Kidney (tissue), 14 donors: ENCODE data around the gene DZIP1. TPM values are rescaled to one million over a fixed set of nuclear protein-coding genes. Genes with fewer than 3 reads are reported as not detected.

Experiments used
- DNase-seq, 5 donors: peaks; one replicate each; pipeline ENCODE4 v3.0.0-alpha.2; 2013 to 2020
- FAIRE-seq: peaks from 2 replicates; lab custom pipeline; 2012; peaks lifted over from hg19 to GRCh38; lab: Jason Lieb, UNC
- H3K27ac ChIP-seq, 2 donors: one replicate each; pipeline ENCODE4 v1.7.0; 2013; ENCODE audit warnings: low read depth in 2 of 2, low read length in 2 of 2, inconsistent platforms in 1 of 2
- H3K27me3 ChIP-seq: one replicate; pipeline ENCODE4 v1.7.1; 2013; ENCODE audit warnings: low read length, inconsistent platforms; ENCODE audit not compliant: control insufficient read depth, insufficient read depth
- H3K36me3 ChIP-seq, 3 donors: one replicate each; pipeline versions ENCODE4 v1.7.0 to v1.7.1; 2013; ENCODE audit warnings: low read length in 3 of 3, control low read depth in 1 of 3, inconsistent platforms in 1 of 3; ENCODE audit not compliant: insufficient read depth in 3 of 3, control insufficient read depth in 2 of 3
- H3K4me1 ChIP-seq, 3 donors: one replicate each; pipeline versions ENCODE4 v1.7.0 to v1.7.1; 2013; ENCODE audit warnings: low read length in 3 of 3, inconsistent platforms in 1 of 3, low read depth in 1 of 3; ENCODE audit not compliant: control insufficient read depth in 2 of 3, insufficient read depth in 2 of 3
- H3K4me3 ChIP-seq, 3 donors: one replicate each; pipeline versions ENCODE4 v1.7.0 to v1.8.1; 2013; ENCODE audit warnings: low read length in 3 of 3, control low read depth in 1 of 3, inconsistent platforms in 1 of 3
- H3K9ac ChIP-seq, 3 donors: one replicate each; pipeline versions ENCODE4 v1.7.0 to v1.7.1; 2013; ENCODE audit warnings: low read length in 3 of 3, control low read depth in 1 of 3, inconsistent platforms in 1 of 3
- H3K9me3 ChIP-seq, 3 donors: one replicate each; pipeline versions ENCODE4 v1.7.0 to v1.7.1; 2013; ENCODE audit warnings: low read length in 3 of 3, control low read depth in 1 of 3, inconsistent platforms in 1 of 3; ENCODE audit not compliant: control insufficient read depth in 2 of 3, insufficient read depth in 1 of 3
- intact Hi-C: fragments of 100-400 bp; cut with DNase I; formaldehyde crosslinking; loops from one replicate; pipeline ENCODE4 v1.11.1; 2022
- polyA plus RNA-seq: library from polyadenylated mRNA; stranded (reverse); fragments of 350-450 nt; fragmentation: Illumina TruSeq; extraction: RNeasy Lipid Tissue Mini Kit (QIAGEN cat#74804); gene quantifications from one replicate; pipeline ENCODE4 v1.2.3, GENCODE V29; 2014; ENCODE audit warnings: low read depth, low replicate concordance; ENCODE audit not compliant: insufficient read depth
- total RNA-seq: library from RNA; stranded (reverse); fragmentation: NEBNext Ultra II Directional; extraction: Animal tissue kit (Norgen Biotek cat#: 25700); gene quantifications from one replicate; pipeline ENCODE4 v1.2.1, GENCODE V29; 2021
- TF ChIP-seq, protein P1 (sequence below): IDR thresholded peaks from 3 replicates; pipeline ENCODE4 v1.5.1; 2012; ENCODE audit warnings: mild to moderate bottlenecking, moderate library complexity, borderline replicate concordance; ENCODE audit not compliant: insufficient read depth; ENCODE audit errors: extremely low read depth
- donor health status: control.
- donor health status: control.
- donor health status: control.
- donor health status: control.
- donor health status: control.
- donor health status: DM: yes; HTN: yes; CAD: no.
- donor health status: Normal renal cell carcinoma (clear cell type).

The DZIP1 gene
- total and polyA plus RNA-seq, 2 donors from 2014 or later, result 26.7 to 41.4 TPM

DNA sequence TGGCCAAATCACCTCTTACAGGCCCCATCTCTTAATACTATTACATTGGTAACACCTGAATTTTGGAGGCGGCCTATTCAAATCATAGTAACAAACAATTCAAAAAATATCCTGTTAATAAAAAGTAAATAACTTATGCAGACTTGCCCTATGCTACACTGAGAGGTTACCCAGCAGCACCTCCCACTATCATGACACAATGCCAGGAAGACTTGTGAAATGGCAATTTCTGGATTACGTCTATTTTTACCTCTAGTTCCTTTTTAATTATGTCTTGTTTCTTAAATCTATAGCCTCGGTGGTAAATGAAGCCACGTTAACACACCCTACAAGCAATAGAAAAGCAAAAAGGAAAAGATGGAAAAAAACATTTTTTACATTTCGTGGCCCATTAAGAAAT, 6.2 kb upstream of the DZIP1 start:
- no peak overlapping the region for H3K27ac ChIP-seq
- no peak overlapping the region for H3K9ac ChIP-seq
- H3K4me1 ChIP-seq, result no peaks in the 10 kb centered on the region
- intact Hi-C loops, result no loop called here
- no peak for FAIRE-seq
- H3K36me3 ChIP-seq, result no peaks in the 10 kb centered on the region
- DNase-seq, result no peak
- TF ChIP-seq, protein P1, sequence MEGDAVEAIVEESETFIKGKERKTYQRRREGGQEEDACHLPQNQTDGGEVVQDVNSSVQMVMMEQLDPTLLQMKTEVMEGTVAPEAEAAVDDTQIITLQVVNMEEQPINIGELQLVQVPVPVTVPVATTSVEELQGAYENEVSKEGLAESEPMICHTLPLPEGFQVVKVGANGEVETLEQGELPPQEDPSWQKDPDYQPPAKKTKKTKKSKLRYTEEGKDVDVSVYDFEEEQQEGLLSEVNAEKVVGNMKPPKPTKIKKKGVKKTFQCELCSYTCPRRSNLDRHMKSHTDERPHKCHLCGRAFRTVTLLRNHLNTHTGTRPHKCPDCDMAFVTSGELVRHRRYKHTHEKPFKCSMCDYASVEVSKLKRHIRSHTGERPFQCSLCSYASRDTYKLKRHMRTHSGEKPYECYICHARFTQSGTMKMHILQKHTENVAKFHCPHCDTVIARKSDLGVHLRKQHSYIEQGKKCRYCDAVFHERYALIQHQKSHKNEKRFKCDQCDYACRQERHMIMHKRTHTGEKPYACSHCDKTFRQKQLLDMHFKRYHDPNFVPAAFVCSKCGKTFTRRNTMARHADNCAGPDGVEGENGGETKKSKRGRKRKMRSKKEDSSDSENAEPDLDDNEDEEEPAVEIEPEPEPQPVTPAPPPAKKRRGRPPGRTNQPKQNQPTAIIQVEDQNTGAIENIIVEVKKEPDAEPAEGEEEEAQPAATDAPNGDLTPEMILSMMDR, result no peak
- H3K9me3 ChIP-seq, result no peaks in the 10 kb centered on the region
- no peaks in the 10 kb centered on the region for H3K27me3 ChIP-seq
- H3K4me3 ChIP-seq, result no peak overlapping the region

DNA sequence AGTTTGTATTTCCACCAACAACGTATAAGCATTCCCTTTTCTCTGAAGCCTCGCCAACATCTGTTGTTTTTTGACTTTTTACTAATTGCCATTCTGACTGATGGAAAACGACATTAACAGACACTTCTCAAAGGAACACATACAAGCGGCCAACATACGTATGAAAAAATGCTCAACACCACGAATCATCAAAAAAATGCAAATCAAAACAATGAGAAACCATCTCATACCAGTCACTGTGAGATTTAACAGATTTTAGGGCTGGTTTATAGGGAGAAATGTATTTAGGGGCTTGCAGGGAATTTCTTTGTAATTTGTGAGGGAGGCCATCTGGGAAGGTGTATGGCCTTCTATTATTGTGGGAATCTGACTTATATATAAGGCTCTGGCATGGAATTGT, 2.8 kb upstream of the DZIP1 start:
- TF ChIP-seq, protein P1, result no peak
- Histone ChIP-seq H3K27ac (no peak overlapping the region), H3K4me1 (peaks cover 0 to 4% (median 0%) of the 10 kb centered on the region in 3 donors), H3K36me3 (no peaks in the 10 kb centered on the region), H3K4me3 (no peak overlapping the region), H3K27me3 (no peaks in the 10 kb centered on the region), H3K9ac (no peak overlapping the region), H3K9me3 (no peaks in the 10 kb centered on the region)
- intact Hi-C loops, result no loop called here
- DNase-seq (no peak), FAIRE-seq (no peak)

DNA sequence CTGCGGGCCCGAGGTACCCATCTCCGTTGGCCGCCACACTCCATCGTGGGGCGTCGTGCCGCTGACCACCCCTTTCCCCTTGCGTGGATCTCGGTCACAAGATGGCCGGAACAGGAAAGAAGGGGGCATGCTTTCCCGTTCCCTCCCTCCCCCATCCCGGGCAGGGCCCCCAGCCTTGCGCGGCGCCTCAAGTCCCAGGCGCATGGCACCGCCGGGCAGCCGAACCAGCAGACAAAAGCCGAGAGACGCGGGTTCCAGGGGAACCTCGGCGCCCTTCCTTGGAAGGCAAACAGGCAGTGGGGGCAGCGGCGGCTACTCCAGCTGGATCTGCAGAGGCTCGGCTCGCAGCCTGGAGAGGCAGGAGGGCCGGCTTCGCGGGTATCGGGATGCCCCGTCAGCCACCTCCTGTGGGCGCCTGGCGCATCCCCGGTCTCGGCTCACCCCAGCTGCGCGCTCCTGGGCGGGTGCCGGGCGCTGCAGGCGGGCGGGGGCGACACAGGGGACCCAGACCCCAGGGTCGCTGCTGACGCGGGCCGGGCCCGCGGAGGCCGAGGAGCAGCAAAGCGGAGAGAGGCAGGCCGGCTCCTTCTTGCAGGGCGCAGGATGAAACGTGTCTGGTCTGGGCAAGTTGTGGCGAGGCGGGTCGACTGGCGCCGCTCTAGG, 439 bp downstream of the DZIP1 start:
- peak overlapping the region; percentile 7 to 56 (median 51) for H3K9ac ChIP-seq
- H3K9me3 ChIP-seq, result no peaks in the 10 kb centered on the region
- H3K4me3 ChIP-seq, result peak overlapping the region; percentile 42 to 93 (median 72)
- no peaks in the 10 kb centered on the region for H3K36me3 ChIP-seq
- intact Hi-C loops, result no loop called here
- no peak for FAIRE-seq
- H3K27ac ChIP-seq, result peak overlapping the region; percentile 8 to 71
- DNase-seq, result peak in 4 of 5 donors; percentile 57 to 79 (median 70)
- peaks cover 0 to 4% (median 3%) of the 10 kb centered on the region in 3 donors for H3K4me1 ChIP-seq
- TF ChIP-seq, protein P1, result no peak
- no peaks in the 10 kb centered on the region for H3K27me3 ChIP-seq
